Endometrial microvascular endothelial cells (primary cell): ENCODE data around the gene MFSD2B. TPM values are rescaled to one million over a fixed set of nuclear protein-coding genes. Genes with fewer than 3 reads are reported as not detected.
"Not testable (repeated sequence)": the region's sequence is repeated elsewhere in the genome, so short reads cannot be mapped to it uniquely, and the experiment has no call there.

ENCODE experiments used
- in situ Hi-C: cut with HindIII; loops from 2 replicates; pipeline ENCODE4 v1.10.0; 2017; ENCODE audit warnings: low sequenced_read_pairs, low pct_unique_long_range_greater_than_20kb; ENCODE audit errors: inconsistent ontology term
- total RNA-seq: library from RNA; depleted of rRNA; stranded (reverse); fragments of >200 nt; gene quantifications from one replicate; pipeline ENCODE4 v1.2.3, GENCODE V29; 2015; ENCODE audit errors: inconsistent ontology term

MFSD2B gene
- total RNA-seq, 1 donor from 2014 or later, result 1.5 TPM

- in situ Hi-C loops, result no loop called here
These were observed 7.2 kb downstream of the MFSD2B start for GRCh38 chr2:24016853-24017703.

GRCh38 chr2:24017711-24018110 is 7.8 kb downstream of the MFSD2B start:
- in situ Hi-C loops, result no loop called here

GRCh38 chr2:24018241-24018640 is 8.4 kb downstream of the MFSD2B start:
- in situ Hi-C loops, result no loop called here

- in situ Hi-C loops, result no loop called here
These were observed 9.8 kb downstream of the MFSD2B start for GRCh38 chr2:24019729-24020128.

- in situ Hi-C loops, result no loop called here
These were observed 10.4 kb downstream of the MFSD2B start for GRCh38 chr2:24020244-24020643.

GRCh38 chr2:24021122-24021998 is 11.5 kb downstream of the MFSD2B start:
- in situ Hi-C loops, result no loop called here

- in situ Hi-C loops, result no loop called here
These were observed 12.6 kb downstream of the MFSD2B start for GRCh38 chr2:24022324-24022974.

- in situ Hi-C loops, result no loop called here
These were observed 13.2 kb downstream of the MFSD2B start for GRCh38 chr2:24022975-24023575.

- in situ Hi-C loops, result no loop called here
These were observed 14.1 kb downstream of the MFSD2B start for GRCh38 chr2:24024018-24024417.

GRCh38 chr2:24024996-24025663 is 15.2 kb downstream of the MFSD2B start:
- in situ Hi-C loops, result no loop called here

- in situ Hi-C loops, result no loop called here
These were observed 16.3 kb downstream of the MFSD2B start for GRCh38 chr2:24026233-24026632.

GRCh38 chr2:24038786-24039499 is 29.1 kb downstream of the MFSD2B start:
- in situ Hi-C loops, result no loop called here

- in situ Hi-C loops, result no loop called here
These were observed 30.6 kb downstream of the MFSD2B start for GRCh38 chr2:24040511-24040910.

- in situ Hi-C loops, result not testable (repeated sequence)
These were observed 33.2 kb downstream of the MFSD2B start for GRCh38 chr2:24043133-24043532.

GRCh38 chr2:24045511-24046508 is 35.9 kb downstream of the MFSD2B start:
- in situ Hi-C loops, result no loop called here

GRCh38 chr2:24046599-24046929 is 36.7 kb downstream of the MFSD2B start:
- in situ Hi-C loops, result no loop called here
